ENCODE data around the gene NTNG1.

- TF ChIP-seq CTCF (IDR thresholded peaks at IDR 0.05; ENCODE audit: low read length): no peak
- TF ChIP-seq EZH2 (optimal IDR thresholded peaks at IDR 0.05; ENCODE audit: low read depth, low read length): no peak
- TF ChIP-seq EZH2phosphoT487 (IDR thresholded peaks at IDR 0.05; ENCODE audit: low read length): no peak
Measured at GRCh38 chr1:107230121-107230520, 89.3 kb downstream of the NTNG1 start.

All from MM.1S (cell line).